ENCODE measurements around the gene OMA1.

The OMA1 gene

GRCh38 chr1:58456470-58456869 is 90.1 kb downstream of the OMA1 start:
- no peak for DNase-seq

DNA sequence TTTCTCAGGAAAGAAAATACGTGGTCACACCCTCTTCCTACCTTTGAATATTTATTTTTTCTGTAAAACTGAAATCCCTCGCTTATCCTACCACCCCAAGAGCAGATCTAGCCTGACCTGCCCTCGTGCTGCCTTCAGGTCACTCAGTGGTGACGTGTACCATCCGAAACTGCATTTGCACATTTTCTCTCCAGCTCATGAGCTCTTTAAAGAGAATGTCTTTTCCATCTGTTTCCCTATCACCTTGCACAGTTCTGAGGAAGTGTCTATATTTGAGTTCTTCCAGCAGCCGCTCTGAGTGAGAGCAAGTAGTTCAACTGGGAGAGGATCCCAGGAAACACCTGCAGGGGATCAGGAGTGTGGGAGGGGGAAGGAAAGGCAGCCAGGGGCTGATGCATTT is 91.7 kb downstream of the OMA1 start:
- no peak for DNase-seq

GRCh38 chr1:58454385-58454784 is 92.1 kb downstream of the OMA1 start:
- DNase-seq: no peak

DNA sequence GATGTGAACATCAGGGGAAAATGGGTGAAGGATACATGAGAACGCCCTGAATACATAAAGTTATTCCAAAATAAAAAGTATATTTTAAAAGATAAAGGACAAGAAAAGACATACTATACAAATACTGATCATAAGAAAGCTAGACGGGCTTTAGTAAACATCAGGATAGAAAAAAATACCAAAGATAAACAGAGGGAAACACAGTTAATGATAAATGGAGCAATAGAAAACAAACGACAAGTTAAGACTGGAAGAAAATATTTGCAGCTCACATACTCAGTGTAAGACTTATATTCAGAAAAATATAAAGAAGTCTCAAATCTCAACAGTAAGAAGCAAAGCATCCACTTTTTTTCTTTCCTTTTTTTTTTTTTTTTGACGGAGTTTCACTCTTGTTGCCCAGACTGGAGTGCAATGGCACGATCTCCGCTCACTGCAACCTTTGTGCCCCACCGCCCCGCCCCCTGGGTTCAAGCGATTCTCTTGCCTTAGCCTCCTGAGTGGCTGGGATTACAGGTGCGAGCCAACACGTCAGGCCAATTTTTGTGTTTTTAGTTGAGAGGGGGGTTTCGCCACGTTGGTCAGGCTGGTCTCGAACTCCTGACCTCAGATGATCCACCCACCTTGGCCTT is 94.8 kb downstream of the OMA1 start:
- no peak for DNase-seq

- DNase-seq: peak; percentile 79
Observed at GRCh38 chr1:58447886-58448285, 98.6 kb downstream of the OMA1 start.

DNA sequence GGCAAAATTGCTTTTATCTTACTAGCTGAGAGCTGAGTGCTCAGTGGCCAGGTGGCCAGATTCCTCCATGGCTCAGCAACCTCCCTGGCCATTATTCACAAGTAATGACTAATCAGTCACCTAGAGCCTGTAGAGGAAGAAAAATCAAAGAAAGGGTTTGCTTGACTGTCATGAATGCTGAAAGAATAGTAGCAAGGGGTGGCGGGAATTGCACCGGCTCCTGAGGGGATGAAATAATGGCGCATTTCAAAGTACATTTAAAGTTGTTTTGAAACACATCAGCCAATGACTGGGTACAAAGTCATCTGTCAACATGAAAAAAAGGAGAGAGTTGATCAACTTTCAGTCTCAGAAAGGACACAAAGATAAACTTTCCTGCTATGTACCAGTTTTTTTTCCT is 99.5 kb downstream of the OMA1 start:
- no peak for DNase-seq

DNA sequence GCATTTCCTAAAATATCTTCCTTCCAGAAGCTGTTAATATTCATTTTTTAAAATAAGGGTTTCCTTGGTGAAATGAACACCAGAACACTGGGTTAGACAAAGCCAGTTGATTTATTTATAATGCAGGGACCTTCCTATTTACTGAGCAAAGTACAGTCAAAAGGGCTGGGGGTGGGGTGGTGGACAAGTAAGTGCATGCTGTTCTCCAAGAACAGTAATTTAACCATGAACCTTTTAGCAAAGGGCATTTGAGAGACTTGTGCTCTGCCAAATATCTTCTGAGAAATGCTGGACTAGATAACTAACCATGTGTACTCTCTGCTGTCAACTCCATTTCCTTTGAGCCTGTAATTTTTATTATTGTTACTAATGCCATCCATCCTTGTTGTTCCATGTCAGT is 100.2 kb downstream of the OMA1 start:
- DNase-seq: no peak

- DNase-seq: peak; percentile 47
Observed at GRCh38 chr1:58443986-58444868, 102.3 kb downstream of the OMA1 start.

DNA sequence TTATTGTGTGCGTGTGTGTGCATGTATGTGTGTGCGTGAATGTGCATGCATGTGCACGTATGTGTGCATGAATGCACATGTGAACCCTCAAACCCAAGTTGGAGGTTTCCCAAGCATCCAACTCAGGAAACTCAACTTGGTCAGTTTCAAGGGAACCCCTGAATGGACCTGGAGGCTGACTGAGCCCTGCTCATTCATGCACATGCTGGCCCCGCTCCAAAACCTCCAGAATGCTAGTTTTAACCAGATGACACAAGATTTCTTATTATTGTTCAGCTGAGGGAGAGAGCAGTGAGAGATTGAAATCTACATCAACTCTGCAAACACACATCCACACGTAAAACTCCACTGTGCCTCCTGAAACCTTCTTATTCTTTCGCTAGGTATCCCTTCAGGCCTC is 104.4 kb downstream of the OMA1 start:
- DNase-seq: no peak

DNA sequence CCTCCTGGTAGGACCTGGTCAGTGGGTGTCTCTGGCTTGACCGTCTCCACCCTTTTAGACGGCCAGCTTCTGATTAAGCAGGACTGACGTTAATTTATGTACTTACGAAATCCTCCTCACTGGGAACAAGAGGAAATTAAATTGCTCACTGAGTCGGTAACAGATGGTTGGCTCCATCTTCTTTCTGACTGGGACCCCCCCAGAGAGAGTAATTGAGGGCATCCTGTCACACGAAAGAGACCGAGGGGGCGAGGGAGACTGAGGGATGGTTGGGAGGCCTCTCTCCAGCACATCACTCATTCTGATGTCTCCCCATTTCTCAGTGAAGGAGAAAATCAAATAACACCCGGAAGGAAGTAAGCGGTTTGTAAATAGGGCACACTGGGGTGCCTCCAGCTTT is 104.8 kb downstream of the OMA1 start:
- DNase-seq: no peak

DNA sequence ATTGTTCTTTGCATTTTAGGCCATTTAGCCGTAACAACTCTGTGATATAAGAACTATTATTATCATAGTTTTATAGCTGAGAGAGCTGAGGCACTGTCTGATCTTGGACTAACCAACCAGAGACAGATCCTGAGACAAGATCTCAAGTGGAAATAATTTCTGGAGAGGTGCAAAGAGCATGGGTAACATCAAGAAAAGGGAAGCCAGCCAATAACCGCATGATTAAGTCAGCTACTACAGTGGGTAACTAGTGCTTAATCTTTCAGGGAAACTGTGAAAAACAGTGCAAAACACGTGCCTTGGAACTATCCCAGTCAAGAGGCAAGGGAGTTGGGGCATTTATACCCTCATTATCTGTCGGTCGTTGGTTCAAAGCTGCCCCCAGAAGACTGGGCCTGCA is 105.8 kb downstream of the OMA1 start:
- DNase-seq: no peak

GRCh38 chr1:58439946-58440345 is 106.6 kb downstream of the OMA1 start:
- peak; percentile 26 for DNase-seq

- no peak for DNase-seq
Observed at GRCh38 chr1:58438468-58438867, 108.1 kb downstream of the OMA1 start.

GRCh38 chr1:58437623-58438022 is 108.9 kb downstream of the OMA1 start:
- no peak for DNase-seq

GRCh38 chr1:58436615-58437297 is 109.8 kb downstream of the OMA1 start:
- DNase-seq: no peak

DNA sequence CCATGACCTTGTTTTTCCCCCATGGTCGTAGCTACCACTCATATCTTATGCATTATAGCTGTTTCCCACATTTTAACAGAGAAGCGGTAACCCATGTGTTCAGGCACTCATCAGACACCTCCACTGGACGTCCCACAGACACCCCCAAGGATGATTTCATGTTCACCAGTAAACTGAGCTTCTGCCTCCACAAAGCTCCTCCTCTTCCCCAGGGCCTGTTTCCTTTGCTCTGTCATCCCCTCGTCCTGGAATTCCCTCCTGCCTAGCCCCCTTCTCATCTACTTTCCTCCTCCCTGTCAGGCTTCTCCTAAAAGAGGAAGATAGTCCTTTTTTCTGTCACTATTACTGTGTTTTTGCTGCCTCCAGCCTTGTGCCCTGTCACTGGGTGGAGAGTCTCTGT is 111.2 kb downstream of the OMA1 start:
- DNase-seq: no peak

GRCh38 chr1:58434607-58435006 is 111.9 kb downstream of the OMA1 start:
- no peak for DNase-seq

DNA sequence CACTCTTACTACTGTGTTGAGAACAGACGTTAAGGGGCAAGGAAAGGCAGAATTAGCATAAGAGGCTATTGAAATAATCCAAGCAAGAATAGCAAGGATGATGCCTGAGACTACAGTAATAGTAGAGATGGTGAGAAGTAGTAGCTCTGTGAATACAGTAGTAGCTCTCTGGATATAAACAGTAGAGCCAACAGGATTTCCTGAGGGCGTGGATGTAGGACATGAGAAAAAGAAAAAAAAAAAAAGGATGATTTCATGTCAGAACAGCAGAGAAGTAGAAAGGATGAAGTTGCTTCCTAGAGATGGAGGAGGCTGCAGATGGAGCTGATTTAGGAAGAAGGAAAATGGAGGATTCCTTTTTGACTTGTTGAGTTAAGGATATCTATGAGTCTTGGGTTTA is 112.3 kb downstream of the OMA1 start:
- DNase-seq: no peak

GRCh38 chr1:58432851-58433668 is 113.5 kb downstream of the OMA1 start:
- DNase-seq: peak; percentile 95

DNA sequence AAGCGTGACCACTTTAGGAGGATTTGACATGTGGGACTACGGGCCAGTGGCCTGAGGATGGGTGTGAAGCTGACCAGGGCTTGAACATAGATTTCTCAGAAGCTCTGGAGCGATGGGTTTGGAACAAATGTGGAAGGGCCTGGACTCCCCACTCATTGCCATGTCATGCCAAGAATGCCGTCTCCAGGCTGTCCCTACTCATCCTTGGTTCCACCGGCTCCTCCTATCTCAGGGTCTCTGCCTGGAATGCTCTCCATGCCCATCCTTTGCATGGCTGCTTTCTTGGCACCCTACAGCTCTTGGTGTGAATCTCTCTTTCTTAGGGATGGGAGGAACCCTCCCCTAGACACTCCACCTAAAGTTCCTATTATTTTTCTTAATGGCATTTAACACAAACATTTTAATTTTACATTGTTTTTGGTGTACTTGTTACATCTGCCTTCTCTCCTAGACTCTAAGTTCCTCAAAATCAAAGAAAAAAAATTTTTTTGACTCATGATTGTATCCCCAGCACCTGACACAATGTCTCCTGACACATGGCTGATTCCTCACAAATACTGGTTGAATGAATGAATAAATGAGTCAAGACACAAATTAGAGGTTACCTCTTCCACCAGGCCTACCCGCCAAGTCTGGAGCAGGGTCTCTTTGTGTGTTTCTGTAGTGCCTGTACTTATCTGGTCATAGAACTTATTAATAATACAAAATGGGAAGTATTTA is 114.5 kb downstream of the OMA1 start:
- no peak for DNase-seq
